Tibial nerve (tissue), 4 donors: ENCODE measurements around the gene ITPK1.

Experiments
- CTCF ChIP-seq, 5 experiments: fragments of 200-600 bp in 3 of 5; fragments of 450-650 bp in 2 of 5; sonication (generic) in 3 of 5; IDR thresholded peaks; one replicate each; pipeline ENCODE4 v1.5.1; 2016 to 2019; ENCODE audit warnings: antibody characterized with exemption in 5 of 5, mild to moderate bottlenecking in 3 of 5, moderate library complexity in 2 of 5
- EP300 ChIP-seq, 2 donors: sonication (generic); formaldehyde crosslinking; IDR thresholded peaks; one replicate each; pipeline ENCODE4 v1.6.1; 2017; ENCODE audit warnings: antibody characterized with exemption in 2 of 2, mild to moderate bottlenecking in 1 of 2

GRCh38 chr14:93005838-93006237 lies 109.9 kb downstream of the ITPK1 start:
- TF ChIP-seq CTCF (IDR thresholded peaks at IDR 0.05) (no peak), EP300 (IDR thresholded peaks at IDR 0.05) (no peak)
